Mucosa of descending colon (tissue), 3 donors: ENCODE results near the gene LDLRAD4. TPM values are rescaled to one million over a fixed set of nuclear protein-coding genes. Genes with fewer than 3 reads are reported as not detected.

Experiments used
- ATAC-seq: fragments of 200-7000 bp; cut with Tn5 transposase; one replicate; pipeline ENCODE4 v1.9.1; 2020; ENCODE audit warnings: mild to moderate bottlenecking, moderate library complexity
- DNase-seq, 3 donors: peaks; one replicate each; pipeline ENCODE4 v3.0.0-alpha.2; 2020
- H3K36me3 ChIP-seq: fragments of 200-600 bp; one replicate; pipeline ENCODE4 v1.8.0; 2021; ENCODE audit warnings: low read depth, mild to moderate bottlenecking
- H3K4me1 ChIP-seq: fragments of 200-600 bp; one replicate; pipeline ENCODE4 v1.8.0; 2021; ENCODE audit warnings: low read depth, mild to moderate bottlenecking
- H3K4me3 ChIP-seq: fragments of 200-600 bp; one replicate; pipeline ENCODE4 v1.8.0; 2021; ENCODE audit warnings: mild to moderate bottlenecking
- H3K9me3 ChIP-seq: fragments of 200-600 bp; one replicate; pipeline ENCODE4 v1.8.0; 2021; ENCODE audit warnings: mild to moderate bottlenecking
- intact Hi-C, 2 donors: fragments of 100-400 bp; cut with DNase I in 1 of 2; cut with micrococcal nuclease in 1 of 2; formaldehyde crosslinking; loops; one replicate each; pipeline versions ENCODE4 v1.11.0 to v1.11.1; 2022; cut with DNase I, micrococcal nuclease
- total RNA-seq, 3 donors: library from RNA; stranded (reverse); fragmentation: NEBNext Ultra II Directional in 2 of 3; extraction: Animal tissue kit (Norgen Biotek cat#: 25700) in 2 of 3; gene quantifications; one replicate each; pipeline versions ENCODE4 v1.2.1 to v1.2.4, GENCODE V29; 2021 to 2023
- TF ChIP-seq, protein P1 (sequence below): fragments of 200-600 bp; IDR thresholded peaks from one replicate; pipeline ENCODE4 v1.8.0; 2022; ENCODE audit warnings: antibody characterized with exemption, mild to moderate bottlenecking
- donor health status: DM: no; HTN: no; CAD: no; lungs with moderate emphysema.
- donor health status: DM: no; HTN: no; CAD: no.
- donor health status: DM: no; HTN: yes; CAD: no.

Gene LDLRAD4
- total RNA-seq, 3 donors from 2014 or later = 36.8 to 41.0 (median 37.4) TPM

DNA sequence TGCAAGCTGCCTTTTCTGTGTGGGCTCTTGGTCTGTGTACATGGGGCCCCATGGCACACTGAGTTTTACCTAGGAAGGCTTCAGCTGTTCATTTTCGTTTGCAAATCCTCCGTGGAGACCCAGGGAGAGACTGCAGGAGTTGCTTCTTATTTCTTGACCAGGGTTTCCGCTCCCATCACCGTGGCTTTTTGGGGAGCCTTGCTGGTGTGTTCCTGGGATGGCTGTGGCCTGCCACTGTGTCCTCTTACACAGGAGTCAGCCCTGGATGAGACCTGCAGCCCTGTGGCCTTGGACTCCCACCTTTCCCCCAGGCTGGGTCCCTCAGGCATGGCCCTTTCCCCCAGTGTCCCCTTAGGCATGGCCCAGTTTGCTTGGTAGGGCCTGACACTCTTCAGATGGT lies 370.8 kb downstream of the LDLRAD4 start:
- no peak for DNase-seq
- no peaks in the 10 kb centered on the region for H3K9me3 ChIP-seq
- no peak overlapping the region for H3K4me3 ChIP-seq
- ATAC-seq = no peak
- TF ChIP-seq, protein P1, sequence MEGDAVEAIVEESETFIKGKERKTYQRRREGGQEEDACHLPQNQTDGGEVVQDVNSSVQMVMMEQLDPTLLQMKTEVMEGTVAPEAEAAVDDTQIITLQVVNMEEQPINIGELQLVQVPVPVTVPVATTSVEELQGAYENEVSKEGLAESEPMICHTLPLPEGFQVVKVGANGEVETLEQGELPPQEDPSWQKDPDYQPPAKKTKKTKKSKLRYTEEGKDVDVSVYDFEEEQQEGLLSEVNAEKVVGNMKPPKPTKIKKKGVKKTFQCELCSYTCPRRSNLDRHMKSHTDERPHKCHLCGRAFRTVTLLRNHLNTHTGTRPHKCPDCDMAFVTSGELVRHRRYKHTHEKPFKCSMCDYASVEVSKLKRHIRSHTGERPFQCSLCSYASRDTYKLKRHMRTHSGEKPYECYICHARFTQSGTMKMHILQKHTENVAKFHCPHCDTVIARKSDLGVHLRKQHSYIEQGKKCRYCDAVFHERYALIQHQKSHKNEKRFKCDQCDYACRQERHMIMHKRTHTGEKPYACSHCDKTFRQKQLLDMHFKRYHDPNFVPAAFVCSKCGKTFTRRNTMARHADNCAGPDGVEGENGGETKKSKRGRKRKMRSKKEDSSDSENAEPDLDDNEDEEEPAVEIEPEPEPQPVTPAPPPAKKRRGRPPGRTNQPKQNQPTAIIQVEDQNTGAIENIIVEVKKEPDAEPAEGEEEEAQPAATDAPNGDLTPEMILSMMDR = no peak
- intact Hi-C loops = no loop called here
- H3K4me1 ChIP-seq = no peaks in the 10 kb centered on the region
- no peaks in the 10 kb centered on the region for H3K36me3 ChIP-seq

DNA sequence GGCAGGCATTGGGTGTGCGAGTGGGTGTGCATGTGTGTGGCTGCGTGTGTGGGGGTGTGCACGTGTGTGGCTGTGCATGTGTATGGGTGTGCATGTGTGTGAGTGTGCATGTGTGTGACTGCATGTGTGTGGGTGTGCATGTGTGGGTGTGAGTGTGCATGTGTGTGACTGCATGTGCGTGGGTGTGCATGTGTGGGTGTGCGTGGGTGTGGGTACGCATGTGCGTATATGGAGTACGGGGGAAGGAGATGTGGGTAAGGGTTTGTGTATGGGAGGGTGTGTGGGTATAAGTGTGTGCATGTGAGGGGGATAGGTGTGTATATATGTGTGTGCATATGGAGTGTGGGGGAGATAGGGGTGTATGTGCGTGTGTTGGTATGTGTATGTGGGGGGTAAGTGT lies 371.4 kb downstream of the LDLRAD4 start:
- ATAC-seq = peak; percentile 11
- DNase-seq = no peak
- intact Hi-C loops = no loop called here
- Histone ChIP-seq H3K9me3 (no peaks in the 10 kb centered on the region), H3K4me1 (no peaks in the 10 kb centered on the region), H3K4me3 (no peak overlapping the region), H3K36me3 (no peaks in the 10 kb centered on the region)
- TF ChIP-seq, protein P1 = no peak

DNA sequence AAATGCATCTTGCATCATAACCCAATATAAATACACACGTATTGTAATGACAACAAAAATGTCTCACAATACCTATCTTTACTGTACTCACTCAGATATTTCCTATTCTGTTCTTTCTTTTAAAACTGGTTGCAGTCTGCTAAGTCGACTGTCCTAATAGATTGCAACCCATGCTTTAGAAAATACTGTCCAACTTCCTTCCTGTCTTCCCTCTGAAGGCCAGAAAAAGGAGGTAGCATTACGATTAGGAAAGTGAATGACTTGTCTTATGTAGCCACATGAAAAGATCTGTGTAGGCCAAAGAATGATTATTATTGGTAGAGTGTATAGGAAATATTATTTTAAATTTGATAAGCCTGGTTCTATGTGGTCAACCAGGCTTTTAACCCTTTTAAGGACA lies 373.7 kb downstream of the LDLRAD4 start:
- no peak for ATAC-seq
- no peak overlapping the region for H3K4me3 ChIP-seq
- no peak for DNase-seq
- TF ChIP-seq, protein P1 = no peak
- H3K4me1 ChIP-seq = no peaks in the 10 kb centered on the region
- intact Hi-C loops = no loop called here
- H3K36me3 ChIP-seq = no peaks in the 10 kb centered on the region
- H3K9me3 ChIP-seq = peaks cover 10% of the 10 kb centered on the region

DNA sequence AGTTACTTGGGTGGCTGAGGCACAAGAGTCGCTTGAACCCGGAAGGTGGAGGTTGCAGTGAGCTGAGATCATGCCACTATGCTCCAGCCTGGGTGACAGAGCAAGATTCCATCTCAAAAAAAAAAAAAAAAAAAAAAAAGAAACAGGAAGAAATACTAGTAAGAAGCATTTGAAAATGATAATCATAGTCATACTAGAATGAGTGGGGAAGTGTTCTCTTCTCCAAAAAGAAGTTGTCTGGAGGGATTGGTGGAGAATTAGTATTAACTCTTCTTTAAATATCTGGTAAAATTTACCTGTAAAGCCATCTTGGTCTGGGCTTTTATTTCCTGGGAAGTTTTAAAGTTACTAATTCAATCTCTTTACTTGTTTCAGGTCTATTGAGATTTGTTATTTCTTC lies 376.0 kb downstream of the LDLRAD4 start:
- TF ChIP-seq, protein P1 = no peak
- intact Hi-C loops = no loop called here
- H3K36me3 ChIP-seq = no peaks in the 10 kb centered on the region
- H3K4me3 ChIP-seq = no peak overlapping the region
- DNase-seq (no peak), ATAC-seq (no peak)
- H3K4me1 ChIP-seq = no peaks in the 10 kb centered on the region
- peaks cover 22% of the 10 kb centered on the region for H3K9me3 ChIP-seq

DNA sequence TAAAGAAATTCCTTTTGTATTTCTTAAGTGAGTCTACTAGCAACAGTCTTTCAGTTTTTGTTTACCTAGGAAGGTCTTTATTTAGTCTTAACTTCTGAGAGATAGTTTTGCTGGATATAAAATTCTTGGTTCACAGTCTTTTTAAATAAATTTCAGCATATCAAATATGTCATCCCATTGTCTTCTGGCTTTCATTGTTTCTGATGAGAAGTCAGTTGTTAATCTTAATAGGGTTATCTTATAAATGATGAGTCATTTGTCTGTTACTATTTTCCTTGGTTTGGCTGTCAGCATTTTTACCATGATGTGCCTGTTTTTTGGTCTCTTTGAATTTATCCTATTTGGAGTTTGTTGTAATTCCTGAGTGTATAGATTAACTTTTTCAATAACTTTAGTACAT lies 378.5 kb downstream of the LDLRAD4 start:
- TF ChIP-seq, protein P1 = no peak
- intact Hi-C loops = no loop called here
- H3K36me3 ChIP-seq = no peaks in the 10 kb centered on the region
- DNase-seq (no peak), ATAC-seq (no peak)
- no peaks in the 10 kb centered on the region for H3K4me1 ChIP-seq
- no peak overlapping the region for H3K4me3 ChIP-seq
- peaks cover 22% of the 10 kb centered on the region for H3K9me3 ChIP-seq

DNA sequence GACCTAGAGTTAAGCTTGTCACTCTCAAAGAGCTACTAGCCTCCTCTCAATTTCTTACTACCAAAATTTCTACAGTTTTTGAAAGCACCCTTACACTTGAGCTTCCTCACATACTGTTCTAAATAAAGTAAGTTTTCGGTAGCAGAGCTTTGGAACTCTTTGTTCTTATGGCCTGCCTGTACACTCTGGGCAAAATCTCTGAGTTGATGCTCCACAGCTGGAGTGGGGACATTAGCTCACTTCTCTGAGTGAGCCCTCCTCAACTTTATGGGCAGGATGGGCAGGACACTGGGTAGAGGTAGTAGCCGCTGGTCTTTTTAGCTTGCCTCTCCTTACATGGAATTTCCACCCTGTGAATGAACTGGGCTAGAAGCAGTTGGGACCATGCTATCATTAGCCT lies 380.0 kb downstream of the LDLRAD4 start:
- Histone ChIP-seq H3K9me3 (peaks cover 22% of the 10 kb centered on the region), H3K36me3 (no peaks in the 10 kb centered on the region), H3K4me1 (no peaks in the 10 kb centered on the region), H3K4me3 (no peak overlapping the region)
- DNase-seq (no peak), ATAC-seq (no peak)
- intact Hi-C loops = no loop called here
- TF ChIP-seq, protein P1 = no peak
